HCT116 (cell line): ENCODE measurements around the gene CDH26. TPM values are rescaled to one million over a fixed set of nuclear protein-coding genes. Genes with fewer than 3 reads are reported as not detected.

Experiments
- ATAC-seq: fragments of 200-7000 bp; cut with Tn5 transposase; 2 replicates; pipeline ENCODE4 v1.9.1; 2020; ENCODE audit warnings: mild to moderate bottlenecking, moderate library complexity
- BruUV-seq: library from RNA; stranded (reverse); fragments of 400-500 nt; replicated peaks from 2 replicates; lab custom pipeline; 2021; lab: Mats Ljungman, UMichigan
- CTCF ChIA-PET: fragments of 300-600 bp; sonication (Branson Sonifier 250); formaldehyde crosslinking; loops from one replicate; lab custom pipeline; 2021; ENCODE audit warnings: antibody characterized with exemption; lab: Charles Lee
- POLR2A ChIA-PET: fragments of 300-600, 350-600 bp; sonication (Branson Sonifier 250); formaldehyde crosslinking; loops from one replicate; lab custom pipeline; 2021; ENCODE audit warnings: antibody characterized with exemption; lab: Charles Lee
- RAD21 ChIA-PET, 2 experiments: fragments of 300-600 bp; sonication (Branson Sonifier 250); formaldehyde crosslinking; loops; one replicate each; lab custom pipeline; 2023; ENCODE audit warnings: low total read pairs in 2 of 2; ENCODE audit not compliant: uncharacterized antibody in 2 of 2, unreplicated experiment in 2 of 2, low non-redundant PET in 1 of 2; lab: Charles Lee
- DNase-seq: peaks from one replicate; pipeline ENCODE4 v3.0.0-alpha.2; 2010; ENCODE audit warnings: low read depth, low spot score
- H2AFZ ChIP-seq: fragments of 200-600 bp; shearing (Covaris generic), sonication (generic); 2 replicates; pipeline ENCODE4 v1.6.1; 2017; ENCODE audit warnings: low read depth, mixed run types, mixed read lengths, antibody characterized with exemption, low read length; ENCODE audit not compliant: poor library complexity, severe bottlenecking
- H3K27ac ChIP-seq: 2 replicates; pipeline ENCODE4 v1.5.1; 2012; ENCODE audit warnings: low read depth, low read length
- H3K27me3 ChIP-seq: fragments of 200-600 bp; sonication (generic); 2 replicates; pipeline ENCODE4 v1.6.1; 2016; ENCODE audit warnings: mixed run types, low read length, mixed read lengths; ENCODE audit not compliant: insufficient read depth
- H3K36me3 ChIP-seq, 2 experiments: fragments of 200-500 bp in 1 of 2; fragments of 200-600 bp in 1 of 2; sonication (Bioruptor generic) in 1 of 2; sonication (generic) in 1 of 2; 2 replicates each; pipeline versions ENCODE4 v1.5.1 to v1.6.1; 2014 to 2016; ENCODE audit warnings: low read length in 2 of 2, inconsistent platforms in 1 of 2, mixed read lengths in 1 of 2, mixed run types in 1 of 2; ENCODE audit not compliant: insufficient read depth in 2 of 2, control insufficient read depth in 1 of 2
- H3K4me1 ChIP-seq, 2 experiments: fragments of 200-600 bp in 1 of 2; sonication (generic) in 1 of 2; 2 replicates each; pipeline versions ENCODE4 v1.5.1 to v1.6.1; 2012 to 2017; ENCODE audit warnings: low read length in 2 of 2, inconsistent platforms in 1 of 2, mild to moderate bottlenecking in 1 of 2, mixed read lengths in 1 of 2, mixed run types in 1 of 2, moderate library complexity in 1 of 2; ENCODE audit not compliant: insufficient read depth in 2 of 2, control insufficient read depth in 1 of 2
- H3K4me2 ChIP-seq: fragments of 200-600 bp; sonication (generic); 2 replicates; pipeline ENCODE4 v1.6.1; 2017; ENCODE audit warnings: mixed run types, low read length, mixed read lengths
- H3K4me3 ChIP-seq, 2 experiments: fragments of 200-600 bp in 1 of 2; sonication (generic) in 1 of 2; replicated peaks in 1 of 2; 2 replicates each; pipeline ENCODE4 v1.5.1; 2011 to 2016; ENCODE audit warnings: low read length in 2 of 2, control low read depth in 1 of 2, low read depth in 1 of 2, mild to moderate bottlenecking in 1 of 2, mixed read lengths in 1 of 2, mixed run types in 1 of 2
- H3K79me2 ChIP-seq: fragments of 200-600 bp; sonication (generic); 2 replicates; pipeline ENCODE4 v1.6.1; 2017; ENCODE audit warnings: mild to moderate bottlenecking, mixed run types, low read length, moderate library complexity, mixed read lengths; ENCODE audit not compliant: insufficient read depth
- H3K9ac ChIP-seq: fragments of 200-600 bp; sonication (generic); 2 replicates; pipeline ENCODE4 v1.6.1; 2016; ENCODE audit warnings: low read length, mixed read lengths
- H3K9me2 ChIP-seq: fragments of 200-600 bp; sonication (generic), shearing (Covaris generic); 2 replicates; pipeline ENCODE4 v1.6.1; 2017; ENCODE audit warnings: mixed run types, mild to moderate bottlenecking, moderate library complexity; ENCODE audit not compliant: insufficient read depth
- H3K9me3 ChIP-seq, 2 experiments: fragments of 200-500 bp in 1 of 2; fragments of 200-600 bp in 1 of 2; sonication (Bioruptor generic) in 1 of 2; sonication (generic) in 1 of 2; 2 replicates each; pipeline ENCODE4 v1.6.1; 2014 to 2017; ENCODE audit warnings: low read length in 2 of 2, mixed read lengths in 2 of 2, inconsistent platforms in 1 of 2, low read depth in 1 of 2, mild to moderate bottlenecking in 1 of 2, mixed run types in 1 of 2, moderate library complexity in 1 of 2; ENCODE audit not compliant: control insufficient read depth in 1 of 2, insufficient read depth in 1 of 2
- H4K20me1 ChIP-seq: fragments of 200-600 bp; sonication (generic), shearing (Covaris generic); 2 replicates; pipeline ENCODE4 v1.6.1; 2017; ENCODE audit warnings: mixed run types, mild to moderate bottlenecking, moderate library complexity; ENCODE audit not compliant: insufficient read depth
- CBX3 ChIP-seq: IDR thresholded peaks from 2 replicates; pipeline ENCODE4 v1.6.1; 2012; ENCODE audit warnings: low read depth
- EGR1 ChIP-seq: IDR thresholded peaks from 2 replicates; pipeline ENCODE4 v1.6.1; 2012; ENCODE audit warnings: low read depth
- EZH2 ChIP-seq: fragments of 200-600 bp; sonication (generic); IDR thresholded peaks from 2 replicates; pipeline ENCODE4 v1.6.1; 2017; ENCODE audit warnings: antibody characterized with exemption, mixed run types
- EZH2phosphoT487 ChIP-seq: fragments of 200-600 bp; IDR thresholded peaks from 2 replicates; pipeline ENCODE4 v1.6.1; 2018; ENCODE audit warnings: antibody characterized with exemption, borderline replicate concordance
- JUND ChIP-seq: IDR thresholded peaks from 2 replicates; pipeline ENCODE4 v1.6.1; 2012
- MAX ChIP-seq: IDR thresholded peaks from 2 replicates; pipeline ENCODE4 v1.6.1; 2012
- POLR2A ChIP-seq: IDR thresholded peaks from 2 replicates; pipeline ENCODE4 v1.7.0; 2011; ENCODE audit warnings: borderline replicate concordance; ENCODE audit not compliant: insufficient read depth, insufficient read length; ENCODE audit errors: extremely low read depth
- POLR2AphosphoS5 ChIP-seq: IDR thresholded peaks from 2 replicates; pipeline ENCODE4 v1.6.1; 2011; ENCODE audit warnings: mild to moderate bottlenecking, low read depth, low read length, moderate library complexity
- RAD21 ChIP-seq: IDR thresholded peaks from 2 replicates; pipeline ENCODE4 v1.6.1; 2012; ENCODE audit warnings: low read depth, mild to moderate bottlenecking
- SIN3A ChIP-seq: IDR thresholded peaks from 2 replicates; pipeline ENCODE4 v1.6.1; 2012; ENCODE audit warnings: low read depth
- SP1 ChIP-seq: IDR thresholded peaks from 2 replicates; pipeline ENCODE4 v1.6.1; 2012; ENCODE audit warnings: low read depth
- TCF7L2 ChIP-seq: IDR thresholded peaks from 2 replicates; pipeline ENCODE4 v1.7.0; 2011; ENCODE audit warnings: borderline replicate concordance, inconsistent platforms; ENCODE audit not compliant: insufficient read depth, insufficient read length; ENCODE audit errors: extremely low read depth
- YY1 ChIP-seq: IDR thresholded peaks from 2 replicates; pipeline ENCODE4 v1.6.1; 2011; ENCODE audit warnings: low read length, low read depth, moderate library complexity, mild to moderate bottlenecking; ENCODE audit not compliant: insufficient replicate concordance; ENCODE audit errors: extremely low read depth
- ZFX ChIP-seq: fragments of 450-650 bp; IDR thresholded peaks from 2 replicates; pipeline ENCODE4 v1.6.1; 2017
- ZNF274 ChIP-seq: fragments of 200-500 bp; sonication (Bioruptor generic); IDR thresholded peaks from 2 replicates; pipeline ENCODE4 v1.6.1; 2014; ENCODE audit warnings: mild to moderate bottlenecking, low read depth, low read length, inconsistent platforms
- intact Hi-C: fragments of 100-400 bp; cut with micrococcal nuclease; formaldehyde crosslinking; loops from 2 replicates; pipeline ENCODE4 v1.10.0; 2022
- total RNA-seq: library from RNA; stranded (reverse); gene quantifications from one replicate; pipeline ENCODE4 v1.2.1, GENCODE V29; 2021; ENCODE audit not compliant: unreplicated experiment
- TF ChIP-seq, protein P1 (sequence below): IDR thresholded peaks from 2 replicates; pipeline ENCODE4 v1.6.1; 2011; ENCODE audit warnings: mild to moderate bottlenecking, low read length, moderate library complexity; ENCODE audit not compliant: insufficient replicate concordance; ENCODE audit errors: extremely low read depth
- TF ChIP-seq, protein P2 (sequence below), 3 experiments: fragments of 200-600 bp in 1 of 3; sonication (generic) in 1 of 3; IDR thresholded peaks in 2 of 3; conservative IDR thresholded peaks in 1 of 3; 2 replicates each; pipeline ENCODE4 v1.5.1; 2012 to 2017; ENCODE audit warnings: low read depth in 2 of 3, low read length in 2 of 3, antibody characterized with exemption in 1 of 3, borderline replicate concordance in 1 of 3, control low read depth in 1 of 3, mild to moderate bottlenecking in 1 of 3, mixed read lengths in 1 of 3, mixed run types in 1 of 3, moderate library complexity in 1 of 3; ENCODE audit not compliant: insufficient read depth in 1 of 3

The CDH26 gene
- total RNA-seq, 1 experiment from 2014 or later, result 0.34 TPM

- TF ChIP-seq, protein P1, sequence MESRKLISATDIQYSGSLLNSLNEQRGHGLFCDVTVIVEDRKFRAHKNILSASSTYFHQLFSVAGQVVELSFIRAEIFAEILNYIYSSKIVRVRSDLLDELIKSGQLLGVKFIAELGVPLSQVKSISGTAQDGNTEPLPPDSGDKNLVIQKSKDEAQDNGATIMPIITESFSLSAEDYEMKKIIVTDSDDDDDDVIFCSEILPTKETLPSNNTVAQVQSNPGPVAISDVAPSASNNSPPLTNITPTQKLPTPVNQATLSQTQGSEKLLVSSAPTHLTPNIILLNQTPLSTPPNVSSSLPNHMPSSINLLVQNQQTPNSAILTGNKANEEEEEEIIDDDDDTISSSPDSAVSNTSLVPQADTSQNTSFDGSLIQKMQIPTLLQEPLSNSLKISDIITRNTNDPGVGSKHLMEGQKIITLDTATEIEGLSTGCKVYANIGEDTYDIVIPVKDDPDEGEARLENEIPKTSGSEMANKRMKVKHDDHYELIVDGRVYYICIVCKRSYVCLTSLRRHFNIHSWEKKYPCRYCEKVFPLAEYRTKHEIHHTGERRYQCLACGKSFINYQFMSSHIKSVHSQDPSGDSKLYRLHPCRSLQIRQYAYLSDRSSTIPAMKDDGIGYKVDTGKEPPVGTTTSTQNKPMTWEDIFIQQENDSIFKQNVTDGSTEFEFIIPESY, result no peak
- no peak for TF ChIP-seq EZH2
- TF ChIP-seq EZH2phosphoT487, result no peak
- TF ChIP-seq RAD21, result no peak
- TF ChIP-seq YY1, result no peak
- TF ChIP-seq MAX, result no peak
- TF ChIP-seq SP1, result no peak
- TF ChIP-seq CBX3, result no peak
- TF ChIP-seq SIN3A, result no peak
- TF ChIP-seq ZFX, result no peak
- TF ChIP-seq TCF7L2, result no peak
- no peak for TF ChIP-seq POLR2A
These were observed 13.2 kb downstream of the CDH26 start (continued) for GRCh38 chr20:59971428-59971827.

DNA sequence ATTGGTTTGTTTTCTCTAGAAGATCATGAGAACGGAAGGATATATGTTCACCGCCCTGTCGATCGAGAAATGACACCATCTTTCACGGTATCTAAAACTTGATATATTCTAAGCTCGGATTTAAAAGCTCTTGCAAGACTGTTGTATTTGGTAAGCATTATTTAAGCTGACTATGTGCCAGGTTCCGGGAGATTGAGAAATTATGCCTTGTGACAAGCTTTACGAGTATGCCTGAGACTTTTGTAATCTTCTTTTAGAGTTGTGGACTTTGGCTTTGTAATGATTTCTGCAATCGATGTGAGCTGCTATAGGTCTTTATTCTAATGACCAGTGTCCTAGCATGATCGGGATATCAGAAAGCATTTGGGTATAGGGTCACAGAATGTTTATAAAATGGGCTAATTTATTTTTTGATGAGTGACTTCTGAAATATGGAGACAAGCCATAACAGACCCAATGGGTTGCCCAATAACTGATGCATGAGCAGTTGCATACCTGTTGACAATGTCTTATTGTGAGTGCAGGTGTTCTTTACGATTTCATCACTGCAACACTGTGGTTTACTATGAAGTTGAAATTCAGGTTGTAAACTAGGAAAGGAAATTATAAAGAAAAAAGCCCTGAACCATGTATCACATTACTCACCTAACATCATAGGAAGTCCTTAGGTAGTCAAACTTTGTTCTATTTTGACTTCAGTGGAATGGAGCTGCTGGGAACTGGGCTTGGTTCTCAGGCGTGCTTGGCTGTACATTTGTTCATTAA, 14.0 kb downstream of the CDH26 start:
- no peak overlapping the region for H2AFZ ChIP-seq
- TF ChIP-seq POLR2AphosphoS5, result no peak
- TF ChIP-seq TCF7L2, result no peak
- no peak for TF ChIP-seq SIN3A
- TF ChIP-seq, protein P2, sequence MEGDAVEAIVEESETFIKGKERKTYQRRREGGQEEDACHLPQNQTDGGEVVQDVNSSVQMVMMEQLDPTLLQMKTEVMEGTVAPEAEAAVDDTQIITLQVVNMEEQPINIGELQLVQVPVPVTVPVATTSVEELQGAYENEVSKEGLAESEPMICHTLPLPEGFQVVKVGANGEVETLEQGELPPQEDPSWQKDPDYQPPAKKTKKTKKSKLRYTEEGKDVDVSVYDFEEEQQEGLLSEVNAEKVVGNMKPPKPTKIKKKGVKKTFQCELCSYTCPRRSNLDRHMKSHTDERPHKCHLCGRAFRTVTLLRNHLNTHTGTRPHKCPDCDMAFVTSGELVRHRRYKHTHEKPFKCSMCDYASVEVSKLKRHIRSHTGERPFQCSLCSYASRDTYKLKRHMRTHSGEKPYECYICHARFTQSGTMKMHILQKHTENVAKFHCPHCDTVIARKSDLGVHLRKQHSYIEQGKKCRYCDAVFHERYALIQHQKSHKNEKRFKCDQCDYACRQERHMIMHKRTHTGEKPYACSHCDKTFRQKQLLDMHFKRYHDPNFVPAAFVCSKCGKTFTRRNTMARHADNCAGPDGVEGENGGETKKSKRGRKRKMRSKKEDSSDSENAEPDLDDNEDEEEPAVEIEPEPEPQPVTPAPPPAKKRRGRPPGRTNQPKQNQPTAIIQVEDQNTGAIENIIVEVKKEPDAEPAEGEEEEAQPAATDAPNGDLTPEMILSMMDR (IDR thresholded peaks at IDR 0.05 in 2 of 3, conservative IDR thresholded peaks at IDR 0.05 in 1 of 3; ENCODE audit: borderline replicate concordance in 1 of 3, insufficient read depth in 1 of 3, low read depth in 2 of 3, low read length in 2 of 3), result no peak
- no peak for TF ChIP-seq JUND
- no peak for TF ChIP-seq CBX3
- no peak for TF ChIP-seq ZNF274
- no peak for TF ChIP-seq ZFX
- no peak for TF ChIP-seq YY1
- TF ChIP-seq SP1, result no peak
- no peak for TF ChIP-seq EGR1
- no peak for TF ChIP-seq EZH2phosphoT487
- TF ChIP-seq POLR2A, result no peak
- TF ChIP-seq, protein P1, result no peak
- no peak for TF ChIP-seq MAX
- no peak for TF ChIP-seq RAD21

More for the DNA sequence above, 14.0 kb downstream of the CDH26 start:
- Histone ChIP-seq H4K20me1 (no peaks in the 10 kb centered on the region), H3K27me3 (peaks cover under 1% of the 10 kb centered on the region; the same call in 1 of the 2 replicates), H3K9me3 (no peaks in the 10 kb centered on the region), H3K4me1 (no peaks in the 10 kb centered on the region), H3K9ac (no peak overlapping the region), H3K4me3 (no peak overlapping the region), H3K9me2 (no peaks in the 10 kb centered on the region), H3K4me2 (no peak overlapping the region), H3K79me2 (no peaks in the 10 kb centered on the region), H3K27ac (no peak overlapping the region), H3K36me3 (no peaks in the 10 kb centered on the region)
- ChIA-PET POLR2A (no interaction called here), RAD21 (no interaction called here), CTCF (no interaction called here)
- BruUV-seq, result no TSS peak
- DNase-seq (no peak), ATAC-seq (no peak)
- intact Hi-C loops, result no loop called here
